SK-MEL-5 (cell line): ENCODE data around the gene OPN1MW2. TPM values are rescaled to one million over a fixed set of nuclear protein-coding genes. Genes with fewer than 3 reads are reported as not detected.
"Not testable (repeated sequence)": the region's sequence is repeated elsewhere in the genome, so short reads cannot be mapped to it uniquely, and the experiment has no call there.

Experiments used
- DNase-seq: peaks from one replicate; pipeline ENCODE4 v3.0.0-alpha.2; 2016; ENCODE audit warnings: low read depth, low spot score
- in situ Hi-C: cut with HindIII; loops from 2 replicates; pipeline ENCODE4 v1.10.0; 2016; ENCODE audit warnings: low sequenced_read_pairs, high pct_unique_total_duplicates, low pct_unique_long_range_greater_than_20kb
- polyA plus RNA-seq, 2 experiments: library from polyadenylated mRNA; depleted of rRNA; stranded (reverse); fragments of >200 nt; gene quantifications; 2 replicates each; pipeline ENCODE4 v1.2.3, GENCODE V29; 2015
- total RNA-seq: library from RNA; depleted of rRNA; stranded (reverse); fragments of >200 nt; shearing (Covaris generic); gene quantifications from 2 replicates; pipeline ENCODE4 v1.2.3, GENCODE V29; 2014; rRNA removed

Gene OPN1MW2
- not detected in 2 replicates for total RNA-seq
- polyA plus RNA-seq (2015; cell fraction: cytosol; rRNA removed), result not detected in 2 replicates
- polyA plus RNA-seq (2015; cell fraction: nucleus; rRNA removed), result not detected in 2 replicates

DNA sequence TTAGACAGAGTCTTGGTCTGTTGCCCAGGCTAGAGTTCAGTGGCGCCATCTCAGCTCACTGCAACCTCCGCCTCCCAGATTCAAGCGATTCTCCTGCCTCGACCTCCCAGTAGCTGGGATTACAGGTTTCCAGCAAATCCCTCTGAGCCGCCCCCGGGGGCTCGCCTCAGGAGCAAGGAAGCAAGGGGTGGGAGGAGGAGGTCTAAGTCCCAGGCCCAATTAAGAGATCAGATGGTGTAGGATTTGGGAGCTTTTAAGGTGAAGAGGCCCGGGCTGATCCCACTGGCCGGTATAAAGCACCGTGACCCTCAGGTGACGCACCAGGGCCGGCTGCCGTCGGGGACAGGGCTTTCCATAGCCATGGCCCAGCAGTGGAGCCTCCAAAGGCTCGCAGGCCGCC lies at the start of gene OPN1MW2:
Gene OPN1MW2 (plus strand): TSS at position 301 of the 400 bp plus-strand sequence. CDS start 60 bp downstream, at position 361.
- DNase-seq, in situ Hi-C loops: not testable (repeated sequence)

DNA sequence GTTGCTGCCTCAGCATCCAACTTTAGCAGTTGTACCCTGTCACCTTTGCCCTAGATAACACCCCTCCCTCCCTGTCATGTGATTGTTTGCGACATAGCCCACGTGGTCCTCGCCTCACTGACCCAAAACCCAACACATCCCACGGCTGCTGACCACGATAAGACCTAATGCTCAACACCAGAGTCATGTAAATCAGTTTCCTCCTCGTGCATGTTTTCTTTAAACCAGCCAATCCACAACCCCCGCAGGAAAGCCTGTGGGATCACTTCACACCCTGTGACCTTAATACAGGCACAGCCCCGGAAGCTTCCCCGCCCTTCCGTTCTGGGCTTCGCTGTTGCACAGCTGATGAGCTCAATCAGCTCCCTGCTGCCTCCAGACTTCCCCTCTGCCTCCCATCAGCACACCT lies 47.0 kb upstream of the OPN1MW2 start:
- in situ Hi-C loops, DNase-seq: not testable (repeated sequence)

DNA sequence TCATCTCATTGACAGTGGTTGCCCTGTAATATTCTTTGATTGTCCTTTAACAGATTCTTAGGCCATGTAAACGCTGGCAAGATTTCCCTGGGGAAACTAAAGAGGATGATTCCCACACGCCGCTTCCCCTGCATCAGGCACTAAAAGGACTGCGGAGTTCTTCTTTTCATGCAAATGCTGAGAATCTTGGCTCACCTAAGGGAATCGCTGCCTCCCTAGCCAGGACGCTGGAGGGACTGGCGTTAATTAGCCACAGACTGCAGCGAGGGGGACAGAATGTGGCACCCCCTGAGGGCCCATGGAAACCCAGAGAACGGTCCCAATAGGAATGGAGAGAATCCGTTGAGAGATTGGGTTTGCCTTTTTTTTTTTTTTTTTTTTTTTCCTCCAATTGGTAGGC lies 45.2 kb upstream of the OPN1MW2 start:
- DNase-seq, in situ Hi-C loops: not testable (repeated sequence)

DNA sequence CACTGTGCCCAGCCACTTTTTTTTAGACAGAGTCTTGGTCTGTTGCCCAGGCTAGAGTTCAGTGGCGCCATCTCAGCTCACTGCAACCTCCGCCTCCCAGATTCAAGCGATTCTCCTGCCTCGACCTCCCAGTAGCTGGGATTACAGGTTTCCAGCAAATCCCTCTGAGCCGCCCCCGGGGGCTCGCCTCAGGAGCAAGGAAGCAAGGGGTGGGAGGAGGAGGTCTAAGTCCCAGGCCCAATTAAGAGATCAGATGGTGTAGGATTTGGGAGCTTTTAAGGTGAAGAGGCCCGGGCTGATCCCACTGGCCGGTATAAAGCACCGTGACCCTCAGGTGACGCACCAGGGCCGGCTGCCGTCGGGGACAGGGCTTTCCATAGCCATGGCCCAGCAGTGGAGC lies 37.3 kb upstream of the OPN1MW2 start, which contains the start of gene OPN1MW:
Gene OPN1MW (plus strand): TSS at position 301 of the 400 bp plus-strand sequence. CDS start 82 bp downstream, at position 383.
- DNase-seq, in situ Hi-C loops: not testable (repeated sequence)

DNA sequence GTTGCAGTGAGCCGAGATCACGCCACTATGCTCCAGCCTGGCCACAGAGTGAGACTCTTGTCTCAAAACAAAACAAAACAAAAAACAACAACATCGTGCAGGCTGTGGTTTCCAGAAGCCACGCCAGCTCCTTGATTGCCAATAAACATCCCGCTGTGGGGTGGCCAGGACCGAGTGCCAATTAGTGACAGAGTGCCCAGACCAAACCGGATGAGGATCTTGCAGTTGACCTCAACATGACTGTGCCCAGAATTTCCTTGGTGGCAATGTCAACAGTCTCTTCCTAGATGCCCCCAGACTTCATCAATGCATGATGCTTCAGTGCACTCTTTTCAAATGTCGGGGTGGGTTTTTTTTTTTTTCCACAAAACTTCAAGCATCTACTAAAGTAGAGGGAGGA lies 35.8 kb upstream of the OPN1MW2 start:
- DNase-seq, in situ Hi-C loops: not testable (repeated sequence)

DNA sequence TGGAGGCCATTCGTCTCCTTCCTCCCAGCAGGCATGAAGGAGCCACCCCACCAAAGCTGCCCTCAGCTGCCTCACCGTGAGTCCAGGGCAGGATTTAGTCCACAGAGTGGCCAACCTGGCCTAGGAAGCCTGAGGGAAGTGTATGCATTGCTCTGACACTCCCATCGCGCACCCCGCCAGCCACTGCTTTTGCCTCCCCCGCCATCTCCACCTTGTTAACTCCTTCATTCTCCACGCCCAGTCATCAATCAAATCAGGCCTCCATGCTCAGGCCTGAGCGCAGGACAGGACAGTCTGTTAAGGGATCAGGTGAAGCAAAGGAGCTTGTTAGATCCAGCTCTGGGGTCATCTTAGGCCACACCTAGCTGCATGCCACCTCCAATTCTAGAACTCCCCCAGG lies 26.7 kb upstream of the OPN1MW2 start:
- in situ Hi-C loops, DNase-seq: not testable (repeated sequence)

DNA sequence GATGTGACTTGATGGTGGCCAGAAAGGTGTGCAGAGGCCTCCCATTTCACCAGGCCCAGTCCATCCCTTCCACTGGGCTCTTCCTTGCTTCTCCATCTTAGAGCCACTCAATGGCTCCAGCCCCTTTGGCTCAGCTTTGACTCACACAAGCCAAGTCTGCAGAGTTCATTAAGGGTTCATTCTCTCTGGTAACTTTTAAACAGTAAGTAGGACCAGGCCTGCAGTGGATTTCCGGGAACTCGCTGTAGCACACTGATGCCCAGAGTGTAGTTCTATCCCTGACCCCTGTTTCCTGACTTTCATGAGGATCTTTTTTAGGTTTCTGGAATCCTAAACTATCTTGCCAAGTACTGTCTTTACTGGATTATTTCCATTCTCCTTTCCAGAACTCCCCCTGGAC lies 25.2 kb upstream of the OPN1MW2 start:
- in situ Hi-C loops, result not testable (repeated sequence)

DNA sequence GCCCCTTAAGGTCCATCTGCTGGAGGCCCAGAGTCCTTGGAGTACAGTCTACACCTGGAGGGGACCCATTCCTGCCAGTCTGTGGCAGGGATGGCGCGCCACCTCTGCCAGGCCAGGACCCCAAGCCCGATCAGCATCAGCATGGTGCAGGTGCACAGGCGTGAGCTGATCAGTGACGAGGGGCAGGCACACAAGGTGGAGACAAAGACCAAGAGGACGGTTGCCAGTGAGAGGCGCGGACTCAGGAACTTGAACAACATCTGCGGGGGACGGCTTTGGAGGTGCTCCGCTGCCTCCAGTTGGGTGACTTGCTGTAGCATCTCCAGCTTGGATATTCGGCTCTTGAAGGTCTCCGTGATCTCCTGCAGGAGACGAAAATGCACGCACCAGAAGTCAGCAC lies 23.1 kb upstream of the OPN1MW2 start:
- DNase-seq, in situ Hi-C loops: not testable (repeated sequence)

More for the DNA sequence above, 25.2 kb upstream of the OPN1MW2 start:
- DNase-seq, result not testable (repeated sequence)

DNA sequence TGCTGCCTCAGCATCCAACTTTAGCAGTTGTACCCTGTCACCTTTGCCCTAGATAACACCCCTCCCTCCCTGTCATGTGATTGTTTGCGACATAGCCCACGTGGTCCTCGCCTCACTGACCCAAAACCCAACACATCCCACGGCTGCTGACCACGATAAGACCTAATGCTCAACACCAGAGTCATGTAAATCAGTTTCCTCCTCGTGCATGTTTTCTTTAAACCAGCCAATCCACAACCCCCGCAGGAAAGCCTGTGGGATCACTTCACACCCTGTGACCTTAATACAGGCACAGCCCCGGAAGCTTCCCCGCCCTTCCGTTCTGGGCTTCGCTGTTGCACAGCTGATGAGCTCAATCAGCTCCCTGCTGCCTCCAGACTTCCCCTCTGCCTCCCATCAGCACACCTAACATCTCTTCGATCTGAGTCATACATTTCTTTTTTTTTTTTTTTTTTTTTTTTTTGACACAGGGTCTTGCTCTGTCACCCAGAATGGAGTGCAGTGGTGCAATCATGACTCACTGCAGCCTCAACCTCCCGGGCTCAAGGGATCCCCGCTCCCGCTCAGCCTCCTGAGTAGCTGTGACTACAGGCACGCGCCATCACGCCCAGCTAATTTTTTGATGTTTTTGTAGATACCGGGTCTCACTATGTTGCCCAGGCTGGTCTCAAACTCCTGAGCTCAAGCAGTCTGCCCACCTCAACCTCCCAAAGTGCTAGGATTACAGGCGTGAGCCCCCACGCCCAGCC lies 9.7 kb upstream of the OPN1MW2 start:
- DNase-seq, in situ Hi-C loops: not testable (repeated sequence)

DNA sequence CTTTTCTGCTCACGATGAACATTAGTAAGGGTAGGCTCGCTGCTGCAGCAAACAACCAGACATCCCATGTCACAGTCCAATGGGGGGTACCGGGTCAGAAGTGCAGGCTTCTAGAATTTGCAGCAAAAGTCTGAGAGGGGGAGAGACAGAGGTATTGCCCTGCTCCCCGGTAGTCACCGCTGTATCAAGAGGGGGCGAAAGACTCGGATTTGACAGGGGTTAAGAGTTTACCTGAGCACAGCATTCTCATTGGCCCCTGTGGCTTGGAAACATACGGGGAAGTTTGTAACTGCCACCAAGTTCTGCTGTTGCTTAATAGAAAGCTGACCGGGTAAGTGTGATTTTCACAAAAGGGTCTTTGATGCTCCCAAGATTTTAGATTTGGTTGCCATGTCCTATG lies 8.5 kb upstream of the OPN1MW2 start:
- in situ Hi-C loops, DNase-seq: not testable (repeated sequence)

DNA sequence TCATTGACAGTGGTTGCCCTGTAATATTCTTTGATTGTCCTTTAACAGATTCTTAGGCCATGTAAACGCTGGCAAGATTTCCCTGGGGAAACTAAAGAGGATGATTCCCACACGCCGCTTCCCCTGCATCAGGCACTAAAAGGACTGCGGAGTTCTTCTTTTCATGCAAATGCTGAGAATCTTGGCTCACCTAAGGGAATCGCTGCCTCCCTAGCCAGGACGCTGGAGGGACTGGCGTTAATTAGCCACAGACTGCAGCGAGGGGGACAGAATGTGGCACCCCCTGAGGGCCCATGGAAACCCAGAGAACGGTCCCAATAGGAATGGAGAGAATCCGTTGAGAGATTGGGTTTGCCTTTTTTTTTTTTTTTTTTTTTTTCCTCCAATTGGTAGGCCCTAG lies 8.1 kb upstream of the OPN1MW2 start:
- DNase-seq, in situ Hi-C loops: not testable (repeated sequence)

DNA sequence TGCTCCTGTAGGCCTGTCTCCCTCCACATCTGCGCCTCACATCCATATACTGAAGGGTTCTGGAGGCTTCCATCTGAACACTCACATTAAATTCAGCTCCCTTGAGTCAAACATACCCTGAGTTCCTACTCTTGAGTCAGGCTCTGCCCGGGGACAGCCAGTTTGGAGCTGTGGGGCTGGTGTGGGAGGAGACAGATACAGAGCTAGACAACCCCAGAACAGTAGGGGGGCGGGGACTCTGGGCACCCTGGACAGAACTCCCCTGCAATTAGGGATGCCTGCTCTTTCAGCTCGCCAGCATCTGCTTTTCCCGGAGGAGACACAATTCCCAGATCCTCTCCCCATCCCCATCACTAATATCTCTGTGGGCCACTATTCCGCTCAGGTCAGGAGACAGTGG lies 5.7 kb downstream of the OPN1MW2 start:
- in situ Hi-C loops, DNase-seq: not testable (repeated sequence)

DNA sequence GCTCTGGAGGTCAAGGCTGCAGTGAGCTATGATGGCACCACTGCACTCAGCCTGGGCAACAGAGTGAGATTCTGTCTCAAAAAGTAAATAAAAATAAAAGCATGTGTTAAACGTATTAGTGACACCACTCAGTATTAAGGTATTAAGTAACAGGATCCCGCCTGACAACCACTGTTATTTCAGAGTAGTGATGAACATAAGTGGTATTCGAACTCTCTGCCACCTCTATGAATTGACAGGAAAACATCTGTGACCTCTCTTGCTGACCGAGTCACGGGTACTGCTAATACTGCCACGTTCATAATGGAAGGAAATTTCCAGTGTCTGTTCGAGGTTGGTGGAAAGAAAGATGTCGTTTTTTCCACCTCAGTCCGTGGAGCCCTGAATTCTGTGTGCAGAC lies 7.2 kb downstream of the OPN1MW2 start:
- in situ Hi-C loops, DNase-seq: not testable (repeated sequence)

DNA sequence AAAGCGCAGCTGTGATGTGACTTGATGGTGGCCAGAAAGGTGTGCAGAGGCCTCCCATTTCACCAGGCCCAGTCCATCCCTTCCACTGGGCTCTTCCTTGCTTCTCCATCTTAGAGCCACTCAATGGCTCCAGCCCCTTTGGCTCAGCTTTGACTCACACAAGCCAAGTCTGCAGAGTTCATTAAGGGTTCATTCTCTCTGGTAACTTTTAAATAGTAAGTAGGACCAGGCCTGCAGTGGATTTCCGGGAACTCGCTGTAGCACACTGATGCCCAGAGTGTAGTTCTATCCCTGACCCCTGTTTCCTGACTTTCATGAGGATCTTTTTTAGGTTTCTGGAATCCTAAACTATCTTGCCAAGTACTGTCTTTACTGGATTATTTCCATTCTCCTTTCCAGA lies 11.9 kb downstream of the OPN1MW2 start:
- DNase-seq, in situ Hi-C loops: not testable (repeated sequence)

DNA sequence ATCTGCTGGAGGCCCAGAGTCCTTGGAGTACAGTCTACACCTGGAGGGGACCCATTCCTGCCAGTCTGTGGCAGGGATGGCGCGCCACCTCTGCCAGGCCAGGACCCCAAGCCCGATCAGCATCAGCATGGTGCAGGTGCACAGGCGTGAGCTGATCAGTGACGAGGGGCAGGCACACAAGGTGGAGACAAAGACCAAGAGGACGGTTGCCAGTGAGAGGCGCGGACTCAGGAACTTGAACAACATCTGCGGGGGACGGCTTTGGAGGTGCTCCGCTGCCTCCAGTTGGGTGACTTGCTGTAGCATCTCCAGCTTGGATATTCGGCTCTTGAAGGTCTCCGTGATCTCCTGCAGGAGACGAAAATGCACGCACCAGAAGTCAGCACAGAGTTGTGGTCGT lies 14.1 kb downstream of the OPN1MW2 start:
- DNase-seq, in situ Hi-C loops: not testable (repeated sequence)

DNA sequence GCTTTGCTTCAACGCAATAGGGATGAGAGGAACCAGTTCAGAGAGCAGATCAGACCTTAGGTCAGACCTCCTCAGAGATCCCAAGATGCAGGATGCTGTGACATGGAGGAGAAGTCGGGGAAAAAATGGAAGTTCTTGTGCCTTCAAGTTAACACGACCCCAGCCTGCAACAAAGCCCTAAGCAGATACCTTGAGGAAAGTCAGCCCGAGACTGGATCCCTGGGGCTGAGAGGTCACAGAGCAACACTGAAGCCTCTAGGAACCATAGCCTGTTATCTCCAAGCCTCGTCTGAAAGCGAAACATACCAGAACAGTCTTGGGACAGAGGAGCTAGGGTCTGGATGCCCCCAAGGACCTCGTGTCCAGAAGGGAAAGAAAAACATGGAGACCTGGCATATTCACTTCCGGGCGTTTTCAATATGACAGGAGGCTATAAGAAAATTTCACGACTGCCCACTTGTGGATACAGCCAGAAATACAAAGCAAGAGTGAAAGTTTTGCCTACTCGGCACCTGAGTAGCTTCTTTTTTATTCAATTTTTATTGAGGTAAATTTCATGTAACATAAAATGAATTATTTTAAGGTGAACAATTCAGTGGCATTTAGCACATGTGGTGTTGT lies 19.5 kb downstream of the OPN1MW2 start:
- in situ Hi-C loops, DNase-seq: not testable (repeated sequence)

DNA sequence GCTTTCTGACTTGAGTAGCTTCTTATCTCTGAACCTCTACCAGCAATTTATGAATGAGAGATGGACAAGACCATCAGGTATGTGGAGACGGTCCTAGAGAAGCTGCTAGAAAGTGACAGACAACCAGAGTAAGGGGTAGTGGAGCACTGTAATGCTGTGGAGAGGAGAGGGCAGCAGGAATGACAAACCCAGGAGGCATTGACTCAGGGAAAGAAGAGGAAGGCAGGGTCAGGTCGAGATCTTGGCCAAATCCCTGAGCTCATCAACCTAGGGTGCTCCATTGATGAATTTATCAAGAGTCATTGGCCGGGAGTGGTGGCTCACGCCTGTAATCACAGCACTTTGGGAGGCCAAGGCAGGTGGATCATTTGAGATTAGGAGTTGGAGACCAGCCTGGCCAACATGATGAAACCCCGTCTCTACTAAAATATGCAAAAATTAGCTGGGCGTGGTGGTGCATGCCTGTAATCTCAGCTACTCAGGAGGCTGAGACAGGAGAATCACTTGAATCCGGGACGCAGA lies 20.5 kb downstream of the OPN1MW2 start:
- in situ Hi-C loops, DNase-seq: not testable (repeated sequence)

DNA sequence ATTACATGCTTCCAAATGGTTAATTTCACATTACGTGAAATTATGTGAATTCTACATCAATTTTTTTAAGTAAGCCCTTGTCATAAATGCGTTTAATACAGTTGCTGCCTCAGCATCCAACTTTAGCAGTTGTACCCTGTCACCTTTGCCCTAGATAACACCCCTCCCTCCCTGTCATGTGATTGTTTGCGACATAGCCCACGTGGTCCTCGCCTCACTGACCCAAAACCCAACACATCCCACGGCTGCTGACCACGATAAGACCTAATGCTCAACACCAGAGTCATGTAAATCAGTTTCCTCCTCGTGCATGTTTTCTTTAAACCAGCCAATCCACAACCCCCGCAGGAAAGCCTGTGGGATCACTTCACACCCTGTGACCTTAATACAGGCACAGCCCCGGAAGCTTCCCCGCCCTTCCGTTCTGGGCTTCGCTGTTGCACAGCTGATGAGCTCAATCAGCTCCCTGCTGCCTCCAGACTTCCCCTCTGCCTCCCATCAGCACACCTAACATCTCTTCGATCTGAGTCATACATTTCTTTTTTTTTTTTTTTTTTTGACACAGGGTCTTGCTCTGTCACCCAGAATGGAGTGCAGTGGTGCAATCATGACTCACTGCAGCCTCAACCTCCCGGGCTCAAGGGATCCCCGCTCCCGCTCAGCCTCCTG lies 28.0 kb downstream of the OPN1MW2 start:
- DNase-seq, in situ Hi-C loops: not testable (repeated sequence)
